NCI-H187 treated with DMSO at 0.1 percent for 48 hours (cell line): ENCODE measurements around the gene PDZD2.

Experiments
- DNase-seq: peaks from one replicate; lab custom pipeline; 2025; lab: John Stamatoyannopoulos, UW

Gene PDZD2

DNA sequence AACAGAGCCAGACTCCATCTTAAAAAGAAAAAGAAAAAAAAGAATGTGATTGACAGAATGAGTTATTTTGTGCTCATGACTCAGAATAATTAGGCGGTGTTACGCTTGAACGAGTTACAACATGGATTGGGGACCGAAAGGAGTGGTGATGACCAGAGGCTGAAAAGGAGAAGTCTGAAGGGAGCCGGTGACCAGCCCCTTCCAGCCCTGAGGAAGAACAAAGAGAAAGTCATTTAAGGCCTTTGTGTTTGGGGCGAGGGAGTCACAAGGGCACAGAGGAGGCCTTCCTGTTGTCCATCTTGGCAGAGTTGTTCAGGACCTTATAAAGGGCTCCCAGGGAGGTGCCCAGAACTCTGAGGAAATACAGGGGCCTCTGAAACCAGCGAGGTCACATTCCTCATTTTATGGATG, 403.6 kb downstream of the PDZD2 start:
- no peak for DNase-seq

DNA sequence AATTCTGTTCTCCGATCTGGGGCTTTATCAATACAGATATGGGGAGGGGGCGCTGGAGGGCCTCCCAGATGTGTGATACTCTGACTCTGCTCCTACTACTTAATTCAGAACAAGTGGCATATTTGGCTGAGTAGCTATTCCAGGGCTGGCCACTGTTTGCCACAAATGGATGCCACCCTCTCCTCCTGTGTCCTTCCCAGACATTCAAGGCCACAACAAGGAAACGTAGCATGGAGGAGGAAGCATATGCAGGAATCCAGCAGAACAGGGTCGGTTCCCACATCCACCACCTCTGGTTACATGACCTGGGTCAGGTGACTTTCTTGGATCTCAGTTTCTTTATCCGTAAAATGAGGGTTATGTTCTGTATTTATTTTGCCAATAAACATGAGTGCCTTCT, 404.2 kb downstream of the PDZD2 start:
- DNase-seq = no peak

DNA sequence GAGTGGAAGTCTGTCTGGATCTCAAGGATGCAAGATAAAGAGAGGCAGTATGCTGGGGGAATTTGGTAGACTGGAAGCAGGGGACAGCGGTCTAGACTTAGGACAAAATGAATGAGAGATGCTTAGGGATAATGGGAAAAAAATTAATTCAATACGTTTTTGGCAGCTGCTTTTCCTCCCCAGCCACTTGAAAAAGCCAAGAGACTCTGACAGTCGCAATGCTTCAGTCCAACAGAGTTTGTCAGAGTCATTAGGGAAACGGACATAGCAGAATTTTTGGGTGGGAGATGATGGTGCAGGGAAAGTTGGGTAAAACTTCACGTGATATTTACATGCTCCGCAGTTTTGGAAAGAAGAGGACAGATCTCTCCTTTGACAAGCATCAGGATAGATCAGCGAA, 405.5 kb downstream of the PDZD2 start:
- no peak for DNase-seq

DNA sequence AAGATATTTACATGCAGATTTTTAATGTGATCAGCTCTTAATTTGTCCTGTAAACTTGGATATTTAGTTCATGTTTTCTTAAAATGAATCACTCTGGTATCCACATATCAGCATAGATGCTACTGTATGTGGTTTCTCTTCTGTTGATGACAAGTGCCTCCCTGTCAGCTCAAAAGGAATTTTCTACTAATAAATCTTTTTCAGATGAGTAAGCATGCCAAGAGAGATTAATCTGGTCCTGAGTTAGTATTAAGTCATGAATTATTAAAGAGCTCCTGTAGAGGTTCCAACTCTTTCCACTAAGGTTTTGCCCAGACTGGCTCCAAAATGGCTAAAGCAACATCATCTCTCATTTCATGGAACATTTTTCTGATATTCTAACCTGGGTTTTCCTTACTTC, 406.0 kb downstream of the PDZD2 start:
- no peak for DNase-seq

DNA sequence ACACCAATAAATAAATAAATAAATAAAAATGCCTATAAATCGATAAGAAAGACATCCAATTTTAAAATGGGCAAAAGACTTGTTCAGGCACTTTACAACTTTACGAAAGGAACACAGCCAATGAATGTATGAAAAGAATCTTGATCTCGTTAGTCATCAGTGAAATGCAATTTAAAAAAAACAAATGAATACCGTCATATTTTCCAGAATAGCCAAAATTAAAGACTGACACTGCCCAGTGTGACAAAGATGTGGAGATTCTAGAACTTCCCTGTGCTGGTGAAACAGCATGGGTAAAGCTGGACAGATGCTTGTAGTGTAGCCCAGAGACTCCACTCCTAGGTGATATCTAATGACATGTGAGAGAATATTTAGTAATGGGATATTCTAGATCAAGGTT, 408.1 kb downstream of the PDZD2 start:
- DNase-seq = no peak

DNA sequence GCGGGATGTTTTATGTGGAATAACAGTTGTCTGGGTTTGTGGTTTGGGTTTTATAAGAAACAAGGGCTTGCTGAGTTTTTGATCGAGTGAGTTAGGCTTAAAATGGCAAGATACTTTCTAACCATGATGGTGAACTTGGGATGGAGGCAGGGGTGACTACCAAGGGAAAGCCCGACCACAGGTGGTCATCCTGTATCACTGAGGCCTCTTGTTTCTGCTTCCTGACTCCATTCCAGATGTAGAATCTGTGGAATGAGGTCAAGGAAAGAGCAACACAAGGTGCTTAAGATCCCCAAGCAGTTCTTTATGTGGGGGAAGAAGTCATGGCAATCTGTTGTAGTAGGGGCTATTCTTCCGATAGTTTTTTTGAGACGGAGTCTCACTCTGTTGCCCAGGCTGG, 412.9 kb downstream of the PDZD2 start:
- DNase-seq = no peak

DNA sequence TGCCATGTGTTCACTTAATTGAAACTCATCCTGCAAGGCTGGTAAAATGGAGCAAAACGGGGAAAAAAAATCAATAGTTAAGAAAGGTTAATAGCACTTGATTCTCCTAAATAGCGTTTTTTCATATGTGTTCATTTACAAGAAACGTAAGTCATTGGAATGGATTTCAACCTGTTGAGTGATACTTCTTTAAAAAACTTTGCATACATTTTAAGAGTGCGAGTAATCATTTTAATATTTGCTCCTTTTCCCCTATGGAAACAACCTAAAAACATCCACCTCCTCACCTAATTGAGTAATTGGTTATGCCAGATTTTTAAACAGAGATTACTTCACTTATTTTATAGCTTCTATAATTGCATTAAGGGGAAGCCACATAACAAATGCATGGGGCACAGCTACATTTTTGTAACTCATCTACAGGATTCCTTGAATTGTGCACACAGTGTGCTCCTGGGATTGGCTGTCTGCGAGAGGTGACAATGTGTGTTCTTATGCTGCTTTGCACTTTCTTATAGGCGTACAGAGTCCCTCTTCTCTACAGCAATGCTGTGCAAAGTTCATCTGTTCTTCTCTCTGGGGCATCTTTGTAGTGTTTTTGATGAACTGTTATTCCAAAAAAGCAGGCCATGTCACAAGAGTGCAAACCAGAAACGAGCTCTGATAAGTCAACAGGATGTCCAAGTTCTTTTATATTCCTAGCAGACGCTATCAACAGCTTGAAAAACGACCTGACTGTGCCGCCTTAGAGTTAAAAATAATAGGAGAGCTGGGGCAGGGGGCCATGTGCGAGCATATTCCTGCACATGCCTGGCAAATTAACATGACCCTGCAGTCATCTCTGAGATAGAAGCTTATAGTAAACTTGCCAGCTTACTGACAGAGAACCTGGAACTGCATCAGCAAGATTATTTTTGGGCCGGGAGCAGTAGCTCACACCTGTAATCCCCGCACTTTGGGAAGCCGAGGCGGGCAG, 417.2 kb downstream of the PDZD2 start:
- no peak for DNase-seq

DNA sequence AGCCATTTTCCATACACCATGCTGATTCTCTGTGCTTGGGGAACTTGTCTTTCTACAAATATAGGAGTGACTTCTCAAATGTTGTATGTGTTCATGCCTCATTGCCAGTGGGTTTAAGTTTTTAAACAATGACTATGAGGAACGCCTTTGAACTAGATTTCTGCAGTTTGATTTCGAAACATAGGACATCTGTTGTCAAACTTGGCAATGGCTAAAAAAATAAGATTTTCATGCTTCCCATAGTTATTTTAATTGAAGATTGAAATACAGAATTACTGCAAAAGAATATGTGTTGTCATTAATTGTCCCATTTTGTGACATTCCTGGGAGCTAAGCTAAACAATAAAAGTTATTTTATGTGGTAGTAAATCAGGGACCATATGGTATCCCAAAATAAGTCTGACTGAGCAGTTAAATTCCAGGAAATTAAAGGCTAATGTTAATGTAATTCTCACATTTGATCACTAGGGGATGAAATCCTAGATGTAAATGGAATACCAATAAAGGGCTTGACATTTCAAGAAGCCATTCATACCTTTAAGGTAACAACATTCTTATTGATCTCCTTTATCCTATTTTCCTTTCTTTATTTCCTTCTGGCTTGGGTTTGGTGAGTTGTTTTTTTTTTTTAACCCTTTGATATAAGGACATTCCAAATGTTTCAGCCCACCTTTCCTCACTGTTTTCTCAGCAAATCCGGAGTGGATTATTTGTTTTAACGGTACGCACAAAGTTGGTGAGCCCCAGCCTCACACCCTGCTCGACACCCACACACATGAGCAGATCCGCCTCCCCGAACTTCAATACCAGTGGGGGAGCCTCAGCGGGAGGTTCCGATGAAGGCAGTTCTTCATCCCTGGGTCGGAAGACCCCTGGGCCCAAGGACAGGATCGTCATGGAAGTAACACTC, 418.5 kb downstream of the PDZD2 start:
- DNase-seq = no peak

DNA sequence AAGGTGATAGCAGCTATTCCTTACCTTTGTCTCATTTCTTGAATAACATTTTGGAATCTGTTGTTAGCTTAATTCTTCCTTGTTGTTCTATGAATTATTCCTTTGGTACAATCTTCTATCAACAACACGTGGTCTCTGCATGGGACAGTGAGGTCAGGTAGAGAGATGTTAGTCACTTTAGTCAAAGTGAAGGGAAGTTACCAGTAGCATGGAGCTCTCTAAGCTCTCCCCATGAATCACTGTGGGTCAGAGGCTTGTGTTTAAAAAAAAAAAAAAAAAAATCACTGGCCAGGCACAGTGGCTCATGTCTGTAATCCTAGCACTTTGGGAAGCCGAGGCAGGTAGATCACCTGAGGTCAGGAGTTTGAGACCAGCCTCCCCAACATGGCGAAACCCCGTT, 419.2 kb downstream of the PDZD2 start:
- DNase-seq = no peak

DNA sequence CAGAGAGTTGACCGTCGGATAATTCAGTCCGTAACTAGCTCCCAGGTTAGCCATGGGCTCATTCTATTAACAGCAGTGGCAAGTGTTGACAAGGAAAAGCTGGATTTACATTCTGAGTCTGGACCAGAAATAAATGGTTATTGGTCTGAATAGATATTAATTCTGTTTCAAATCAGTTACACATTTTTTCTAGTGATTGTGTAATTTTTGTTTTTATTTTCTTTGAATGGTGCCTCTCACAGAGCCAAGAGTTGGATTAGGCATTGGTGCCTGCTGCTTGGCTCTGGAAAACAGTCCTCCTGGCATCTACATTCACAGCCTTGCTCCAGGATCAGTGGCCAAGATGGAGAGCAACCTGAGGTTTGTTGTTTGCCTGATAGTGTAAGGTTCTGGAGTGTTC, 420.1 kb downstream of the PDZD2 start:
- DNase-seq = no peak

DNA sequence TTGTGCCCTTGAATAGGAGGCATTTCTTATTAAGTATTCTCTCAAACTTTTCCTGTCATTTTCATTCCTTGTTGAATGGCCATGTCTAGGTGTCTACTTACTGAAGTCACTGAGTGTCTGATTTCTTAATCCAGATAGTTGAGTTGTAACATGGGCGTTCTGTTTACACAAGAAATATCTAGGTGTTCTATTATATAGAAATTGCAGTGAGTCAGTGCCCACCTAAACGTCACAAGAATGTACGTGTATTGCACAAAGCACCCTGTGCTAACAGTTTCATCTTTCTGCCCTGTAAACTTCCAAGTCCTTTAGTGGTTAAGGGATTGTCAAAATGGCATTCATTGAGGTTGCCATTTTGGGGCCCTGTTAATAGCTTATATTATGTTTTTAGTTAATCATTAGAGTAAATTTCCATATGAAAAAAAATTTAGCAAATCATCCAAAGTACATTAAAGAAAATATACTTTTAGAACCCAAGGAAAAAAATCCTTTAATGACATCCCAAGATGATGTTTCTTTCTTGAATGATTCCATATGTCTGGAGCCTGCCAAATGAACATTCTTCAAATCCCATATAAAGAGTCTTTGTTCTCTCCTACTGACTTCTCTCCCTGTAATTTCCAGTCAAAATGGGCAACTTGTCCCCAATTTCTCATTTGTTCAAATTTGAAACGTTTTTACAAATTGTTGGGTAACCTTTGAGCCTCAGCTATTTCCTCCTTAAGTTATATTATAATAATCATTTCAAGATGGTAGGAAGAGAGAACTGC, 421.0 kb downstream of the PDZD2 start:
- no peak for DNase-seq

DNA sequence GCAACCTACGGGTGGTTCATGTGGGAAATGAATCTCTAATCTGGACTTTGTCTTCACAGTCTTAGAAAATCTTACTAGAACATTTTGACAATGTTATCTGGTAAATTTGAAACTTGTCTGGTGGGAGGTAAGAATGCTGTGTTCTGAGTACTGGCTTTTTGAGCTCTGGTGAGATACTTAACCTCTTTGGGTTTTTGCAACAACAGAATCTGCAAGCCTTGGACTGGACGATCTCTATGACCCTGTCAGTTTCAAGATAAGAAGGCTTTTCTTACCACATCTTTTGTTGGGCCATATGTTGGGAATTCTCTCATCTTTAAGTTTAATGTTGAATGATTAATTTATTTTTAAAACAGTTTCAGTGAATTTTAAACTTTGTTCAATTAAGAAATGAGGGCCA, 422.3 kb downstream of the PDZD2 start:
- DNase-seq = no peak

DNA sequence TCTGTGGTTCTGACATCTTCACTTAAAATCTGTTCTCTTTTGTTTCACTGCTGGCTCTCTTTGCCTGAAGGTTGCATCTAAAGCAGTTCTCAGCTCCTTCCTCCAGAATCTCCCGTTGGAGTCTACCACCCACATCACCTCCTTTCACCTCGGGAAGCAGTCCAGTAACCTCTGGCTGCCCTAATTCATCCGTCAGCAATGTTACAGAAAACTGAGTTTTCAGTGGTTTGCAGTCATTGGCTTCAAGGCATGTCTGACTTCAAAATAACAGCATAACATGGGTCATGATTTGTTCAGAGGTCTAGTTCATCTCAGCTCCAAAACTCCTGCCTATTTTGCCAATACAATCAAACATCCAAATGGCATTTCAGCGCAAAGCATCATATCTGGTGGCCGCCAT, 427.5 kb downstream of the PDZD2 start:
- DNase-seq = no peak

DNA sequence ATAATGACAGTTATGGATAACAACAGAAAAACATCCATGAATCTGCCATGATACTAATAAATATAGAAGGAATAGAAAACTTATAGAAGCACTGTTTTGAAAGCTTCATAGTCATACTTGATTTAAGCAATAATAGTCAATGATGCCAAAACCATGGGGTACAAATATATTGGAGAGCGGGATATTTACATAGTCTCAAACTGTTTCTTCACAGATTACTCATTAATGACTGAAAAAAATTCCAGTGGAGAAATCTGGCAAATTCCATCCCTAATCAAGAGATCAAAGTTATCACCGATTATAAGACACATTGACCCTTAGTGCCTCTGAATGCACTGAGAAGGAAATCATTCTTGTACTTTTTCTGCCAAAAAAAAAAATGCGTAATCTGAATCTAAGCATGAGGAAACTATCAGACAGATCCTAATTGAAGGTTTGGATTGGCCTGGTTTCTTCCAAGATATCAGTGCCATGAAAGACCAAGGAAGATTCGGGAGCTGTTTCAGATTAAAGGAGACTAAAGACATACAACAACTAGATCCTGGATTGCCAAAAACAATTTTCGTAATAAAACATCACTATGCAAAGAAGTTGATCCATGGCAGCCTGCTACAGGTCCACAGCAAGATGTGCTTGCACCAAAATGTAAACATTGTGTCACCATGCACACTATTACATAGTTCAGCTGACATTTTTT, 429.0 kb downstream of the PDZD2 start:
- DNase-seq = no peak

DNA sequence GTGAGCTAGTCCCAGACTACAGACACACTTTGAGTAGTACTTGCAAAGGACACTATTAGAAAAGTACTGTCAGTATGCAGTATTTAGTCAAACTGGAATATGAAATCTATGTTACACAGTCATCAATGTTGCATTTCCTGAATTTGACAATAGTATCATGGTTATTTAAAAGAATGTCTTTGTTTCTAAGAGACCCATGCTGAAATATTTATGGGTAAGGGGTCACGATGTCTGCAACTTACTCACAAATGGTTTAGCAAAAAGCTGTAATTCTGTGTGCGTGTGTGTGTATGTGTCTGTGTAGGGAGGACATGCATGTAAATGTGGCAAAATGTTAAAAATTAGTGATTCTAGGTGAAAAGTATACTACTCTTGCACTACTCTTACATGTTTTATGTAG, 429.6 kb downstream of the PDZD2 start:
- no peak for DNase-seq

DNA sequence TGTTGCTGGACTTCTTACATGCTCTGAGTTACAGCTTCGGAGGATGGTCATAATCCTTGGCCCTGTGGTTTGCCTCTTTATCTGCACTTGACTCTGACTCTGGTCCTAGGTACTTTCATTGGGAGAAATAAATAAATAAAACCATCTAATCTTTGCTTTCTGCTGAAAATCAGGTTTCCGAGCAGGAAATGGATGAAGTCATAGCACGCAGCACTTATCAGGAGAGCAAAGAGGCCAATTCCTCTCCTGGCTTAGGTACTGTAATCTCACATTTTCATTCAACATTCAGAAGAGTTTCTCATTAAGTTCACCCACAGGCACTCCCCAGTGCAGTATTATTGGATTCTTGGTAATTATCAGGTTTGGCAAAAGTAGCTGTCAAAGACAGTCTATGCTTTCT, 430.5 kb downstream of the PDZD2 start:
- no peak for DNase-seq

DNA sequence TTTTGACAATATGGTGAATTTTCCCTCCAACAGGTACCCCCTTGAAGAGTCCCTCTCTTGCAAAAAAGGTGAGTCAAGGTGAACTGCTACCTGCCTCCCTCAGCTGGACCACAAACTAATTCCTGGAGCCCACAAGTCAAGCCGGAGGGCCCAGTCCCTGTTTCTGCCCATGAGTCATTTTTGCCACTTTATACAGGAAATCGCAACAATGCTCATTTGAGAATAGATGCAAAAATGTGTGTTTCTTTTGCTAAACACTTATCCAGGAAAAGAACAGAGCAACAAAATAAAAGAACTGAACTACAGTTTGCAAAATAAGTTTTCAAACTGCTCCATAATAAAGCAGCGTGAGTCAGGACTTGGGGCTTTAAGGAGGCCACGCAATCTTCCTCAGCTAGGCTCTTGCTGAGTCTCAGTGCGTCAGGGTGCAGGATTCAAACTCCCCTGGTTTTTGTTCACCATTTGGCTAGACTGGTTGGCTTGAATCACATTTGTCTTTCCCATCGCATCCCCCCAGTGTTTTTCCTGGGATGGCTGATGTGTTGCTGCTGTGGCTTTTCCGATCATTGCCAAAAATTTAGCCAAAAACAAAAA, 432.5 kb downstream of the PDZD2 start:
- DNase-seq = no peak

DNA sequence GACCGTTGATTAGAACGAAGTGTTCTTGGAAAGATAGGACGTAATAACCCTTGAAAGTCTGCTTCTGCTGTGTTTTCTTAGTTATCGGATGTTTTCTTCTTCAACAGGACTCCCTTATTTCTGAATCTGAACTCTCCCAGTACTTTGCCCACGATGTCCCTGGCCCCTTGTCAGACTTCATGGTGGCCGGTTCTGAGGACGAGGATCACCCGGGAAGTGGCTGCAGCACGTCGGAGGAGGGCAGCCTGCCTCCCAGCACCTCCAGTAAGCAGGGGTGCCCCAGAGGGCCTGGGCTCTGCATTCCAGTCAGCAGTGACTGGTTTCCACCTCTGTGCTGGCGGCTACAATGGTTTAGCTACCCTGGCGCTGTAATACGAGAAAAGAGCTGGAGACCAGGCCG, 433.1 kb downstream of the PDZD2 start:
- DNase-seq = no peak

DNA sequence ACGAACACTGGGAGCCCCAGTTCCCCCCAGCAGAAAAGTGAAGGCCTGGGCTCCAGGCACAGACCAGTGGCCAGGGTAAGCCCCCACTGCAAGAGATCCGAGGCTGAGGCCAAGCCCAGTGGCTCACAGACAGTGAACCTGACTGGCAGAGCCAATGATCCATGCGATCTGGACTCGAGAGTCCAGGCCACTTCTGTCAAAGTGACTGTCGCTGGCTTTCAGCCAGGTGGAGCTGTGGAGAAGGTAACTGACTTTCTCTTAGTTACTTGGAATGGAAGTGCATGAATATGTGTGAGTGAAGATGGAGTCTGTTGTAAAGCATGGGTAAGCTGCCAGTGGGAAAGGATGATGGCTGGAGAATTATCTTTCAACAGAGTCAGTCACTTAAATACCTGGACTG, 435.5 kb downstream of the PDZD2 start:
- DNase-seq = no peak

DNA sequence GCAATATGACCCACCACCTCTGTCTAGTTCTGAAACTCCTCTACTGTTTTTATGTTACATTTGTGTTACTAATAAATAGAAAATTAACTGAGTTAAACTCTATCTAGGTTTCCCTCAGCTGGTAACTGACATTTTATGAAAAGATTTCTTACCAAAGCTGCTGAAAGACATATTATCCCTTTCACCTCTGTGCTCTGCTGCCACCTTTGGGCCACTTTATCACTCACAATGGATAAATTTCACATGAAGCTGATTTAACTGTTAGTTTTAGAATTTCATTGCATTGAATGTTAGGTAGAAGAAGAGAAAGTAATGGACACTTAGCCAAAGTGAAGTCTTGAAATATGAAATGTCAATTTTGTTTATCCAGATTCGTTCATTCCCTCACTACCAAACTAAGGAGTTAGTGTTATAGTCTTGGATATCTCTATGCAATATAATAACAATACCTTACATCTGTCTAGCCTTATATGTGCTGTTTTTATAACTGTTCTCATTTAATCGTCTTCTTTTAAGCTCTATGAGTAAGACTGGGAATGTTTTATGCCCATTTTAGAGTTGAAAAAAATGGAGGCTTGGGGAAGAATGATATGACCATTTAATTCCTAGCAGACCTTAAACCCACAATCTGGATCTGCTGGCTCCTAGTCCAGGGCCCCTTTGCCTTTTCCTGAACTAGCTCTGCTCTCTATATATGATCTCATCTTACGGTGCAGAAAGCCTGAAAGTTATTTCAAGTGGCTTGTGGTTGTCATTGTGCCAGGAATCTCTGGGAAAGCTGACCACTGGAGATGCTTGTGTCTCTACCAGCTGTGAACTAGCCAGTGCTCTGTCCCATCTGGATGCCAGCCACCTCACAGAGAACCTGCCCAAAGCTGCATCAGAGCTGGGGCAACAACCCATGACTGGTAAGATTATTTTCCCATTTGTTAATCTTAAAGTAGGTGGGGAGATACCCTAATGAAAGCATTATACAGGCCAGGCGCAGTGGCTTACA, 438.1 kb downstream of the PDZD2 start:
- no peak for DNase-seq
